Islet precursor cell (in vitro differentiated cells): ENCODE data around the gene MAML3.

Experiments
- DNase-seq: peaks from one replicate; pipeline ENCODE4 v3.0.0-alpha.2; 2018

MAML3 gene

GRCh38 chr4:140123666-140124377, 30.2 kb downstream of the MAML3 start:
- no peak for DNase-seq

DNA sequence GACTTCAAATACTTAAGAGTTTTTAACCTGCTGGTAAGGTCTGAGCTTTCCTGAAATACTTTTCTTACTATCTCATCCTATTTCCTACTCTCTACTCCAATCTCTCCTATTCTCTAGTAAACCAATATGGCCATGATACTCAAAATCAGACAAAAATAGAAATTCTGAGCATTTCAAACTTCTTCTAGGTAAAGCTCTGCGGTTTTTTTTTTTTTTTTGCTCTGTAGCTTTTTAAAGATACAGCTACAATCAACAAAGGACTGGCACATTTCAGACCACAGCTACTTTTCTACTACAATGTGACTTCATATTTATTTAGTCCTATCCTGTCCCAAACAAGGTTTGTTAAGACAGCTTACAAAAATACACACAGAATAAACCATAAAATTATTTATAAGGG, 31.1 kb downstream of the MAML3 start:
- DNase-seq, result no peak

DNA sequence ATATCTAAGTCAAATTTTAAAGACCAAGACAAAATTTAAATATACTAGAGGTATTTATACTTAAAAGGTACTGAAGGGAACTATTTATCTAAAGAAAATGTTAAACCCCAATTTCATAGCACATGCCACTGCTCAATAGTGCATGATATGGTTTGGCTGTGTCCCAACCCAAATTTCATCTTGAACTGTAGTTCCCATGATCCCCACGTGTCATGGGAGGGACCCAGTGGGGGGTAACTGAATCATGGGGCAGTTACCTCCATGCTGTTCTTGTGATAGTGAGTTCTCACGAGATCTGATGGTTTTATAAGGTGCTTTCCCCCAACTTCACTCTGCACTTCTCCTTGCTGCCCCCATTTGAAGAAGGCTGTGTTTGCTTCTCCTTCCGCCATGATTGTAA, 32.3 kb downstream of the MAML3 start:
- DNase-seq, result no peak

DNA sequence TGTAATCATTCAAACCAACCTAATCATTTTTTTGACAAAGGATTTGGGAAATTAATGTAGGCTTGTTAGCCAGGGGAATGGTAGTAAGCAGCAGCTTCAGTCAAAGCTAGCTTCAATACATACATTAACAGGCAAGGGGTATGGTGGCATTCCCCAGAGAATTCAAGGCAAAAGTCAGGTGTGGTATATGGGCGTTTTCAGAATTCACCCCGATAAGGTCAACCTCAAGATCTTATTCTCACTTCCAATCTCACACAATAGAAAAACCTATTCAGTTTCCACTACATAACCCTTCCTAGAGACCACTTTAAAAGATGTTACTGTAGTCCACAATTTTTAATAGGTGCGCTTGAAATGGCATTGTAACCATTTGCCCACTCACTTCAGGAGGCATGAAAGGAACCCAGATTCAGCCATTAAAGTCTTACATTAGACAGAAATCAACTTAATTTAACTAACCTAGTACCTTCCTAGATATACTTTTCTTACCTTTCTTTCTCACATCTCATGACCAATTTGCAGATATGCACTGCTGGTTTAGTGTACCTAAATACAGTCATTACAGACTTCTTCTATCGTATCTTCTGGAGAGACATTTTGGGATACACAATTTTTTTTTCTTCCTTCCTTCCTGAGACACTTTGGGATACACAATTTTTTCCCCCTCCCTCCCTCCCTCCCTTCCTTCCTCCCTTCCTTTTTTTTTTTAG, 34.9 kb downstream of the MAML3 start:
- no peak for DNase-seq

- DNase-seq, result no peak
Measured at GRCh38 chr4:140117947-140118346, 36.0 kb downstream of the MAML3 start.

DNA sequence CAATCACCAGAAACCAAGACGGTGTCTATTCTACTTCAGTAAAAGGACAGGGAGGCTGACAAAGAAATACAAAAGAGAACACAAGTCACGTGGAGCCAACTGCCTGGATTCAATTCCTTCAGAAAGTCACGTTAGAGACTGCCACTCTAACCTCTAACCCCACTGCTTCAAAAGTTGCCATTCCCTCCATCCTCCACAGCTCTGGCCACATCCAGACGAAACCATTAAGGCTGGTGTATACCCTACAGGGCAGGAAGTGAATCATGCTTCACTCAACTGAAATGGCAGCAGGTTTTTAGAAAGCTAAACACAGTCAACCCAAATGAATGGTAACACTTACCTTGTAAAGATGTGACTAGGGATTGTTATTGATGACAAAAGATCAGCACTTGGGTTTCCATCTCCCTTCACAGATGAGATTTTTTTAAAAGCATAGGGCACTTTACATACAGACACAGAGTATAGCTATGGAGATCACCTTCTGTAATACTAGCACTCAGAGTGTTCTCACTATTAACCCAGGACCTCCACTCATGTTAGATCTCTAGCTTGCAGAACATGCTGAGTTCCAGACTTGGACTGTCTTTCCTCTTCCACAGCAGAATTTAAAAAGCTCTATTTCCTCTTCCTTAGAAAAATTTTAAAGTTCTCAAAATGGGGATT, 37.4 kb downstream of the MAML3 start:
- DNase-seq, result peak; percentile 90

DNA sequence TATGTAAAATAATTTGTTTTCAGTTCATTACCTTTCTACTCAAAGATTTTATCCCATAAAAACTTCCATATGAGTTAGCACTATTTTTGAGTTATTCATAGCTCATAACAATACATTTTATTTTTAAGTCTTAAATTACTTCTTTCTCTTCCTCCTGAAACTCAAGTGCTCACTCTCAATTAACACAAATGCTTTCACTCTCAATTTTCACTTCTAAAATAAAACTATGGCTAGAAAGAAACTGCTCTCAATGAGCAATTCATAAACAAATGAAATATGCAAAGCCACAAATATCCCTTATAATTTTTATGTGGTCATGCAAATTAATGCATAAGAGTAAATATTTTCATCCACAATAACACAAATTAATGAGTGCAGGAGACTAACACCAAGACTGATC, 38.8 kb downstream of the MAML3 start:
- DNase-seq, result no peak

- DNase-seq, result no peak
Measured at GRCh38 chr4:140113653-140114052, 40.3 kb downstream of the MAML3 start.

DNA sequence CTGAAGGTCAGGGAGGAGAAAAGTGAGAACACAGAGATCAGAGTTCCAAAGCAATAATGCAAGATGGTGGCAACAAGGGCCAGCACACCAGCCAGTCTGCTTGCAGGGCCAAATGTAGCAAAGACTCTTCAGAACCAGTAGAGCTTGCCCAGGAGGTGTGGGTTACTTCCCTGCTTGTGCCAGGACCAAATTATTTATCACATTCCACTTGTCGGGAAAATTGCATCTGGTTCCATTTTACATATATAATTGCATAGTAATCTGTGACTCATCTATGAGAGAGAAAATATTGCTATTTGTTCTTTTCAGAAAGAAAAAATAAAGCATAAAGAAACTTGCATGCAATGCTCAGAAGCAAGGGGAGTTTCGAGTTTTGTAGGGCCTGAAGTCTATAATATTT, 41.4 kb downstream of the MAML3 start:
- no peak for DNase-seq

- no peak for DNase-seq
Measured at GRCh38 chr4:140111256-140111655, 42.7 kb downstream of the MAML3 start.

- no peak for DNase-seq
Measured at GRCh38 chr4:140110542-140111215, 43.3 kb downstream of the MAML3 start.

DNA sequence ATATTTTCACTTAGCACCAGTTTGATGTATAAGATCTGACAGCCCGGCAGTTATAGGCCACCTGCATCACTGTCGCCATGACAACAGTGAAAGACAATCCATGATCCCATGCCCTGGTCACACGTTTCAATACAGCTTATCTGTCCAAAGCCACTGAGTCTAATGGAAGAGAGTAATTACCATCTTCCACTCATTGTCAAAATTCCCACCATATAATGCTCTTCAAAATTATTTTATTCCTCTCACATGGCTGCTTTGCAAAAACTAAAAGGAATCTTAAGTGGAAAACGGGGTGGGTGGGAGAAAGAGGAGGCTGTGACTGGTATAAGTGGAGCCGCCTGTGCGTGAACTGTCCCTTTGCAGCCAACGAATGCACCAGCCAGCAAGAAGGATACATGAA, 44.2 kb downstream of the MAML3 start:
- DNase-seq, result no peak

DNA sequence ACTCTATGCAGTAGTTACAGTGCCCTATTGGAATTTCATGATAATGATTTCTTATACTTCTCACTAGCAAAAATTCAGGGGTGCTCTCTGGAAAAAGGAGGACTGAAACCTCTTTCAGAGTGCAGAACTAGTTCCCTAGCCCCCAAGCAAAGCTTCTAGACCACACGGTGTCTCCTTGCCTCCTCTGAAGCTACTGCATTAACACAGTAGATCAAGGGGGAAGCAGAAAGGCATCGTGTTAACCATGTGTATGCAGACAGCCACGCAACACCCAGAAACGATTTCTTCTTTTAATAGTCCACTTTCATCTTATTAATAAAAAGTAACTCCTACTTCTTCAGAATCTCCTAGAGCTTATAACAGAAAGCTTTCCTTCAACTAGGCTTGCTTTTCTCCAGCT, 44.7 kb downstream of the MAML3 start:
- DNase-seq, result no peak

DNA sequence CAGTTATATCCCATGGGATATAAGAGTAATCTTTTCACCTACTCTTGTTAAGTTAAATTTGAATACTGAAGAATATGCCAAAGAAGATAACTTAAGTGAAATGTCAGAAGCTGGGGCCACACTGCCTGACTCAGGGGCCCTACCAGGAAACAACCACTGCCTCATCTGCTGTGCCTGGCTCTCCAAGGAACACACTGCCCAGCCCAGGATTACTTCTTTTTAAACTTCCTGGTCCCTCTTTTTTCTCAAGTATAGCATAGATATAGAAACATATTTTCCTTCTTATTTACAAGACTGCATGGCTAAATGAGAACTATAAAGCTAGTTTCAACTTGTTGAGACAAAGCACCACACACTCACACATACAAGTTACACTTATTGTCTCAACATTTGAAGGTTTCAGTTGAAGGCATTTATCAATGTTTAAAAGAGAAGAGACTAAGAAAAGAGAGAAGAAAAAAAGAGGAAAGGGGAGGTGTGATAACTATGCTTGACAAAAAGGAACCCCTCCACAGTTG, 45.2 kb downstream of the MAML3 start:
- DNase-seq, result no peak

- DNase-seq, result no peak
Measured at GRCh38 chr4:140108243-140108642, 45.7 kb downstream of the MAML3 start.

DNA sequence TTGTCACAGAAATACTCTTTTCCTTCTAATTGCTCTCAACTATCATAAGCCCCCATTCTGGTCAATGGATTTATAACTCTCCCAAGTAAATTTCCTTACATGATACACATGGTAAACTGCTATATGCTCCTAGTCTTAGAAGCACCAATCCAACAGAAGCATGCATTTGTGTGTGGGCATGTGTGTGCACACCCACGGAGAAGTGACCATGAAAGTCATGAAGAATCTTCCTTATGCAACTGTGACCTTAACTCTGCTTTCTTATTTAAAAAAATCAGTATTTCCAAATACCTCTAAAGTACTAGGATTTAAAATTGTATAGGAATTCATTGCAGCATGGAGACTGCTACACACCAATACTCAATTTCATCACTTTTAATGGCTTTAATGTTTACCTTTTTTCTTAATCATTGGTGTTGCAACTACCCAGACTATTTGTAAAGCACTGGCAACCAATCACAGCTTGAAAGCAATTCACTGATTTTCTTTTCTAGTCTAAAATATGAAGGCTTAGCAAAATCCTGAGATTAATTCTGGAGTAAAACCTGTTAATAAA, 47.6 kb downstream of the MAML3 start:
- no peak for DNase-seq

- DNase-seq, result no peak
Measured at GRCh38 chr4:140105436-140105835, 48.5 kb downstream of the MAML3 start.

DNA sequence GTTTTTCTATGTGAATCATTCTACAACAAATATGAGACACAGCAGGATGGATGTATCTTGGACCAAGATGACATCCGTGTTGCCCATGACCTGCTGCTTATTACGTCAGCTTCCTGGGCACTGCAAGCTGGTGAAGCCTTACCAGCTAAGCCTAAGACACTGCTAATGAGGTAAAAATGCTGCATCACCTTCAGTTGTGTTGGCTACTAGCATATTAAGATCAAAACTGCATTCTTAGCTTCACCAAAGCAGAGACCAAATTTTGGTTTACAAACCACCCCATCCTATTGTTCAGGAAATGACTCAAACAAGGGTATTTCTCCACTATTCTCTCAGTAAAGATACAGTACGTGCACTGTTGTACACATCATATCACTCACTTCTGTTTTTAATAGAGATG, 50.3 kb downstream of the MAML3 start:
- DNase-seq, result no peak

DNA sequence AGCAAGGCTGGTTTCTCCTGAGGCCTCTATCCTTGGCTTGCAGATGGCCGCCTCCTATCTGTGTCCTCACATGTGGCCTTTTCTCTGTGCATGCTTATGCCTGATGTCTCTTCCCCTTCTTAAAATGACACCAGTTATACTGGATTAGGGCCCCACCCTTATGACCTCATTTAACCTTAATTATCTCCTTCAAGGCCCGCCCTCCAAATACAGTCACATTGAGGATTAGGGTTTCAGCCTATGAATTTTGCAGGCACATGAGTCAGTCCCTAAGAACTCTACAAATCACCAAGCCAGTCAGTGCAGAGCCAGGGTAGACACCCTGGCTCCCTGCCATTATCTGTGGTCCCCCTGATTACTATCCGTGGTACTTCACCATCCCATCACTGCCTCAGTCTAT, 51.6 kb downstream of the MAML3 start:
- DNase-seq, result peak; percentile 67

GRCh38 chr4:140100771-140101170, 53.2 kb downstream of the MAML3 start:
- DNase-seq, result no peak

- DNase-seq, result no peak
Measured at GRCh38 chr4:140099983-140100382, 54.0 kb downstream of the MAML3 start.

- DNase-seq, result peak; percentile 72
Measured at GRCh38 chr4:140098455-140099160, 55.4 kb downstream of the MAML3 start.
